GM13977 (cell line): ENCODE measurements around the gene PELI2.

Experiments used
- DNase-seq: peaks from one replicate; pipeline ENCODE4 v3.0.0; 2012; ENCODE audit warnings: low spot score
- CTCF ChIP-seq: IDR thresholded peaks from 2 replicates; pipeline ENCODE4 v1.5.1; 2012; ENCODE audit warnings: mild to moderate bottlenecking, control low read depth; ENCODE audit not compliant: insufficient read depth; ENCODE audit errors: extremely low read depth, missing control alignments
- in situ Hi-C: fragments of 300-500 bp; cut with MboI; formaldehyde crosslinking; loops from one replicate; pipeline ENCODE4 v1.12.0; 2022; ENCODE audit warnings: low sequenced_read_pairs, low pct_unique_long_range_greater_than_20kb, mixed read lengths, inconsistent platforms; ENCODE audit not compliant: unreplicated experiment

The PELI2 gene

GRCh38 chr14:56216626-56217379, 98.6 kb downstream of the PELI2 start:
- in situ Hi-C loops, result no loop called here
- no peak for DNase-seq
- TF ChIP-seq CTCF, result no peak

GRCh38 chr14:56217380-56218045, 99.3 kb downstream of the PELI2 start:
- DNase-seq, result no peak
- in situ Hi-C loops, result no loop called here
- no peak for TF ChIP-seq CTCF

- in situ Hi-C loops, result no loop called here
- no peak for DNase-seq
- no peak for TF ChIP-seq CTCF
Measured at GRCh38 chr14:56219666-56220413, 101.6 kb downstream of the PELI2 start.

GRCh38 chr14:56221382-56222128, 103.3 kb downstream of the PELI2 start:
- in situ Hi-C loops, result no loop called here
- DNase-seq, result no peak
- TF ChIP-seq CTCF, result no peak

- DNase-seq, result no peak
- in situ Hi-C loops, result no loop called here
- no peak for TF ChIP-seq CTCF
Measured at GRCh38 chr14:56224229-56224628, 106.0 kb downstream of the PELI2 start.
